Activated gamma-delta T cell (primary cell): Measurements from ENCODE around the gene MAML2.

Experiments
- DNase-seq: peaks from one replicate; lab custom pipeline; 2025; lab: John Stamatoyannopoulos, UW

The MAML2 gene

GRCh38 chr11:96318399-96318798, 24.6 kb downstream of the MAML2 start:
- no peak for DNase-seq

- no peak for DNase-seq
Measured at GRCh38 chr11:96317985-96318384, 25.0 kb downstream of the MAML2 start.

GRCh38 chr11:96317571-96317970, 25.4 kb downstream of the MAML2 start:
- no peak for DNase-seq

DNA sequence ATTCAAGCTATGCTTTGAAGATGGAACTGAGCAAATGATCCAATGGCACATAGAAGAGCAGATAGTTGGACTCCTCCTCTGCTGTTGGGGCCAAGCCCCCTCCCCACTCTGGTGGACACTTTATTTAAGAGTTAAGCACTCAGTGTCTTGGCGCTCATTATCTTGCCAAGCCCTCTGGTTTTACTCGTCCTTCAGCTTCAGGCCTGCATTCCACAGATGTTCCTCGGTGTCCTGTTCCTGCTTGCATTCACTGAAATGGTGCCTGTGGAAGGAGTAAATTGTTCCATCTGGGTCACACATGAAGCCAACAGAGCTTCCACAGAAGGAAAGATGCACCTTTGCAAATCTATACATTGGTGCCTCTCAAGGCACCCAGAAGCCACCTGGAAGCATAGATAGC, 26.1 kb downstream of the MAML2 start:
- no peak for DNase-seq

GRCh38 chr11:96315476-96315875, 27.5 kb downstream of the MAML2 start:
- no peak for DNase-seq

DNA sequence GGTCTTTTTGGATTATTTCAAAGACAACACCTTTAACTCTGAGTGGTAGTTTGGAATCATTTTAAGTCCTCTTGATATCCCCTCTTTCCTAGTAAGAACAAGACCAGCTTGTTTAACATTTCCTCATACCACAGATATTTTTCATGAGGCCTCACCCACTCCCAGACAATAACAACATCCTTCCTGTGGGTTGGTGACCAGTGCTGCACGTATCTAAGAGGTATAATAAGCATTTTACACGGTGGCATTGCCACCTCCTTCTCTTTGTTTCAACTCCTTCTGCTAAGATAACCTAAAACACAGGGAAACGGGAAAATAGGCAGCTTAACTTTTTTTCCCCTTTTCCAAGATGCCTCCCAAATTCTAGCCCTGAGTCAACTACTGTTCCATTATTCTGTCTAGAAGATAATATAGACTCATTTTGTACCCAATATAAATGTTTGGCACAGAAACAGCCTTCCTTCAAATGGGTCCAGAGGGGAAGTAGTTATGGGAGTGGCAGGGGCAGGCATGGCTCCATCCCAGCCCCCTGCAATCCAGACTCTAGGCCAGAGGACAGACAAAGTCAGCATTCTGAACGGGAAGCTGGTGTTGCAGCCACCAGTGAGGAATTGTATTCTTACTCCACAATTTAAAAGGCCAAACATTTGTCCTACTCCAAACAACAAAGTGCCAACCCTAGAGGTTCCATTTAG, 28.5 kb downstream of the MAML2 start:
- DNase-seq: no peak

GRCh38 chr11:96313163-96313562, 29.8 kb downstream of the MAML2 start:
- DNase-seq: no peak

DNA sequence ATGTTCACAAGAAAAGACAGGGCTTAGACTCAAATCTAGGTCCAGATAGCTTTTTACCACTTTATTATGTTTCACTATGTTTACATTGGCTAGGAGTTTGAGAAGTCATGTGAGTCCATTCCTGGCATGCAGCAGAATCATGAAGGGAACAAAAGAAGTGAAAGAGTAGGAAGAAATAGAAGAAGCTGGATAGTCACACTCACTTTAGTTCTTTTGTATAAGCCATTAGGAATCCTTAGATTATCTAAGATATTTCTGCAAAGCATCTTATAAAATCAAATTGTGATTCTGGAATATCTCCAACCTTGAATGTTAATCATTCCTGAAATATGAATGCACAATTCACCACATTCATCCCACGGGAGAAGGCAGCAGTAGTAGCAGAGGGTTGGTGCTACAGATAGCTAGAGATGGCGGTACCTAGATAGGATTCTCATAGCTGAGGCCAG, 31.9 kb downstream of the MAML2 start:
- no peak for DNase-seq

GRCh38 chr11:96310236-96310635, 32.8 kb downstream of the MAML2 start:
- no peak for DNase-seq

- DNase-seq: no peak
Measured at GRCh38 chr11:96309643-96310017, 33.4 kb downstream of the MAML2 start.

GRCh38 chr11:96309016-96309642, 33.9 kb downstream of the MAML2 start:
- DNase-seq: no peak

DNA sequence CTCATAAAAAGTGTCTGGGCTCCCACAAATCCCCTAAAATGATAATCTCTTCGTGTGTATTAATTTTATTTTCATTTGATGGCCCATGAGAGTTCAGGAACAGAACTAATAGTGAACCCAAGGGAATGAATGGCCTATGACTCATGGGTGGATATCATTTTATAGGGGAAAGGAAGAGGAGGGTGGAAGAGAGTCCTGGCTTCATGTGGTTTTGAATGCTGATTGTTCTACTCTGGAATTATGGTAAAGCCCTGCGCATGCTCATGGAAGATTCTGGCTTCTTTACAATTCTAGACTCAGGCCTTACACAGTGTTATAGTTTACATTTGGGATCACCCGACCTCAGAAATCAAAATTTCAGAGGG, 35.2 kb downstream of the MAML2 start:
- DNase-seq: no peak

- no peak for DNase-seq
Measured at GRCh38 chr11:96306933-96307775, 35.8 kb downstream of the MAML2 start.

DNA sequence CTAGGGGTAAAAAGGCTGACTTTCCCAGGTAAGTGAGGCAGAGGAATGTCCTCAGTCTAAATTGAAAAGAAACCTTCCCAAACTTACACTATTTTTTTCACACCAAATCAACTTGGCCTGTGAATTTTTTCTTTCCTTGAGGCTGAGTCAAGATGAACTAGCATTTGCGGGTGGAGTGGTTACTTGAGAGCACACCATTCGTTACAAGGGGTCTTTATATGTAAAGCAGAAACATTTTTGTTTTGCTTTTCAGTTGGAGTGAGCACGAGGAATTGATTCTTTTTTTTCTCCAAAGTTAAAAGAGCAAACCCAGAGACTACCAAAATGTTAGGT, 36.4 kb downstream of the MAML2 start:
- no peak for DNase-seq

DNA sequence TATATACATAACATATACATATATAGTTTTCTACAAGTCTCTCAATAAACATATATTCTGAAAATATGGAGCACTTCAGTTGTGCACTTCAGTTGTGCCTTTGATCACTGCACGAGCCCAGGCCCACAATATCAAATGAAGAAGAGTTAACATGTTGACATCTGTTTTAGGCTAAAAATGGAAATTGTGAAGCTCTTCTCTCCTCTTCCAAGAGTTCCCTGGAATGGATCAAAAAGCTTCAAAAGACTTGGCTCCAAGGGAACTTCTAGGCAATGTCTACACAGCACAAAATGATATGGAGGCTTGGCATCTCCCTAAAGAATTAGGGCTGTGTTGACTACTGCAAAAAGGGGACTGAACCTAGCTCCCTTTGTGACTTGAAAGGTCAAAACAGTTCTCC, 36.9 kb downstream of the MAML2 start:
- no peak for DNase-seq

DNA sequence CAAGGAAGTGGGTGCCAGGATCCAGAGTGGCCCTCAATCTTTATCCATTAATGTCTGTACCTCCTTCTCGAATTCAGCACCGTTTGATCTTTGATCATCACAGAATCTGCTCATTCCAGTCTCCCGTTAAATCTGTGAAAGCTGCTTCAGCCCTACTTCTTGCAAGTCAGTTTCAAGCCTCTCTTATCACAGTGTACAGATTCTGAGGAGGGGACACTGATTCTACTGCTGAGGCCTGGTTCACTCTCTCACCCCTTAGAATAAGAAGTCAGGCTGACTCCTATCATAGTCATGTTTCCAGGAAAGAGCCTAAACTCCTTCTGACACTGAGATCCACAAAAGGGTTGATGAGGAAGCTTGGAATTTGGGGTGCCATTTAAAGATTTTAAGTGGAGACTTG, 39.0 kb downstream of the MAML2 start:
- DNase-seq: no peak

DNA sequence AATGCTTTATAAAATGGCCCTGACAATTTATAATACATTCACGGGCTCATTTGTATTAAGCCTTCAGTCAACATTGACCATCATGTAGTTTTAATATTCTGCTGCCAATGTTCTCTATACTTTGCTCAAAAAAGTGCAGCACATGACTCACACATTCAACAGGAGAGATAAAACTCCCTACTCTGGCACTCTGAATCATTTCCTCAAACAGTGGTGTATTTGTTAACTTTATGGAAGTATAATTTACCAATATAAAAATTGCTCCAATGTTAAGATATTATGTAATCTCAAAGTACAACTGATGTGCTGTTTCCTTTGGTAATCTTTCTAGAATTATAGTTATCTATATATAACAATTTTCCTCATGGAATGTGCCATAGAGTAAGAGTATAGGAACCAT, 39.9 kb downstream of the MAML2 start:
- no peak for DNase-seq

- no peak for DNase-seq
Measured at GRCh38 chr11:96301818-96302217, 41.2 kb downstream of the MAML2 start.

- DNase-seq: no peak
Measured at GRCh38 chr11:96299155-96299888, 43.7 kb downstream of the MAML2 start.

DNA sequence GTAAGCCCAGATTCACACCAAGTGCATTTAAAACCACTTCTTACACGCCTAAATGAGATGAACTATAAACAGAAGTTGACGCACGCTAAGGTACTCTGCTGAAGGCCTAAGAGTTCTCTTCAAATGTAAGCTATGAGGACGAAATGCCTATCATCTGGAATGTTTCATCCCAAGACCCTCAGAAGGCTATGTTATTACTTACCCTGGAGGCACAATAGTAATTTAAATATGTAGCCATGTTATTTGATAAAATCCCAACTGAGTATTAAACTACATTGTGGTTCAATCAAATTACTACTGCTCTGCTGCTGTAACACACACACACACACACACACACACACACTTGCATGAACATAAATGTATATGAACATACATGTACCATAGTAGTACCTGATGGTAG, 47.6 kb downstream of the MAML2 start:
- no peak for DNase-seq

- DNase-seq: no peak
Measured at GRCh38 chr11:96294289-96294688, 48.7 kb downstream of the MAML2 start.

DNA sequence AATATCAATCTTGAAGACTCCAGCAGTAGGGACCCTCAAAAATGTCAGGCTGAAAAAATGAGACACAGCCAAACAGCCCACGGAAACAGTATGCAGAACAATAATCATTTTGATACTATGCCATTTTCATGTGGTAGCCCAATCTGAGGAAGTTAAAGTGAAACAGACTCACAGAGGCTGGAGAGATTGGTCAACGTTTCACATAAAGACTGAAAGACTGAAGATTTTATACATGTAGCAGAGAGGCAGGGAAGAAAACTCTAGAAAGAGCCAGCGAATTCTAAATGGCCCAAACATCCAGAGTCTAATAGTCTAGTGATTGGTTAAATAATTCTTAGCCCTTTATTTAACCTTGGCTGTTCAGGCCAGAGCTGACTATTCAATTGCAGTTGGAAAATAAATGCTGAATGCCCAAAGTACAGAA, 49.4 kb downstream of the MAML2 start:
- no peak for DNase-seq
